ENCODE results near the gene ECI1. TPM values are rescaled to one million over a fixed set of nuclear protein-coding genes. Genes with fewer than 3 reads are reported as not detected.

The ECI1 gene
- total and polyA plus RNA-seq, 2 of the 13 experiments (the other 11 are each of a cell fraction or from before 2014, with no cell fraction given), result 82.0 to 102 TPM

DNA sequence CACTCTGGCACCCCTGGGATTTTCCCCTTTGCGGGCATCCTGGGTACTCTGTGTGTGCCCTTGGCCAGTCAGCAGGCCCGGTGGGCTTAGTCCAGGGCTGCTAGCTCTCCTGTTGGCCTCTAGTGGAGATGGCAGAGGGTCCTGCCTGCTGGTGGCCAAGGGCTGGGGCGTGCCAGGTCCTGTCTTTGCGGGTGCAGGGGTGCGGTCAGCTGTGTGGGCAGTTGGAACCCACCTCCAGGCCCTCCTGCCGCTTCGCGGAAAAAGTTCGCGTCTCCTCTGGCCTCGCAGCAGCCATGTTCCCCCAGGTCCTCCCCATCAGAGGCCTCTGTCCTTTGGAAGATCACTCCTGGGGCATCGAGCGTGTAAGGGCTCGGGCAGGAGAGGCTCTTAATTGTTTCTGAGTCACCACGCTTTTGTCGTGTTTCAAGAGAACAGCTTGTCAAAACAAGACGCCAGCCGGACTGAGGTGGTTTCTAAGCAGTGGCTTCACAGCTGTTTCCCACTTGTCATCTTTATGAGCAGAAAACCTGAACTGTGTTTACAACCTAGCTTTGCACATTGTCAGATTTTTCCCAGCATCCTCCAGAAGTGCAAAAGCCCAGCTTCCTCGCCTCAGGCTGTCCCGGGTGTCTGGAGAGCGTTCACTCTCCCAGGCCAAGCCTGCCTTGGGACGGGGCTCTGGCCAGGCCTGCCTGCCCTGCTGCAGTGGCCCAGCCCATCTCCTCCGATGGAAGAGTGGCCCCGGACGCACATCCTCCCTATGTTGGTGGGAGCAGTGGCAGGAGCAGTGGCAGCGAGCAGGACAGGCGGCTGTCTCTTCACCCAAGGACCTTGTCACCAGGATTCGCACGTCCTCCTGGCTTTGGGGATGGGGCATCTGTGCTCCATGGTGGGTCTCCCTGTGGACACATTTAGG is 20.1 kb downstream of the ECI1 start:
- intact Hi-C loops (cut with micrococcal nuclease; ENCODE audit: unreplicated experiment) (no loop called here), in situ Hi-C loops (cut with HindIII; ENCODE audit: extremely low pct_ligation_motif_present, low pct_unique_long_range_greater_than_20kb) (no loop called here)
- 96% methylated on average over 18 of the region's 29 CpGs for whole genome bisulfite sequencing (ENCODE audit: low lambda C conversion rate)
- Histone ChIP-seq H3K4me3 (replicated peaks in 1 of 3; ENCODE audit: insufficient read depth in 1 of 3, low read depth in 2 of 3, low read length in 3 of 3) (no peak overlapping the region), H3K27ac (ENCODE audit: extremely low read length, insufficient read depth, low read length) (no peak overlapping the region), H2AFZ (ENCODE audit: low read length) (no peak overlapping the region), H3K27me3 (ENCODE audit: control insufficient read depth in 1 of 2, insufficient read depth in 2 of 2, low read length in 2 of 2) (no peaks in the 10 kb centered on the region), H4K20me1 (ENCODE audit: insufficient read depth, low read length) (peaks cover 7% of the 10 kb centered on the region), H3K9ac (ENCODE audit: insufficient read depth, low read depth, low read length) (no peak overlapping the region), H3K4me1 (ENCODE audit: insufficient read depth, low read length) (peaks cover 11% of the 10 kb centered on the region), H3K79me2 (ENCODE audit: insufficient read depth, low read length) (no peaks in the 10 kb centered on the region), H3K9me3 (ENCODE audit: low read length) (no peaks in the 10 kb centered on the region), H3K36me3 (replicated peaks in 1 of 2; ENCODE audit: control insufficient read depth in 1 of 2, insufficient read depth in 2 of 2, low read length in 2 of 2) (peaks cover 23 to 43% of the 10 kb centered on the region in 2 experiments; a peak in 4 of 5 replicates), H3K4me2 (ENCODE audit: low read depth, low read length) (no peak overlapping the region)
- ChIA-PET CTCF (ENCODE audit: low intra/inter-chr PET ratio, low total read pairs) (no interaction called here), POLR2A (interaction anchor here (1.3 kb wide), 1 partner anchor 20 kb away, joined by 5 read pairs; the partner anchor contains the start of gene ECI1)
- TF ChIP-seq ZNF382 (CRISPR knock-in tag; IDR thresholded peaks at IDR 0.05; ENCODE audit: borderline replicate concordance) (no peak), JUN (CRISPR knock-in tag; IDR thresholded peaks at IDR 0.05) (no peak), SP2 (CRISPR knock-in tag; IDR thresholded peaks at IDR 0.05) (no peak), TRIM22 (IDR thresholded peaks at IDR 0.05) (no peak), HNRNPL (IDR thresholded peaks at IDR 0.05; ENCODE audit: low read depth, low read length) (0 out of 2 replicates have a peak, but pooled peaks have one; percentile 27)
- FAIRE-seq (no peak), ATAC-seq (no peak), DNase-seq (ENCODE audit: low spot score) (no peak)
- no TSS peak for BruUV-seq (replicated peaks)

DNA sequence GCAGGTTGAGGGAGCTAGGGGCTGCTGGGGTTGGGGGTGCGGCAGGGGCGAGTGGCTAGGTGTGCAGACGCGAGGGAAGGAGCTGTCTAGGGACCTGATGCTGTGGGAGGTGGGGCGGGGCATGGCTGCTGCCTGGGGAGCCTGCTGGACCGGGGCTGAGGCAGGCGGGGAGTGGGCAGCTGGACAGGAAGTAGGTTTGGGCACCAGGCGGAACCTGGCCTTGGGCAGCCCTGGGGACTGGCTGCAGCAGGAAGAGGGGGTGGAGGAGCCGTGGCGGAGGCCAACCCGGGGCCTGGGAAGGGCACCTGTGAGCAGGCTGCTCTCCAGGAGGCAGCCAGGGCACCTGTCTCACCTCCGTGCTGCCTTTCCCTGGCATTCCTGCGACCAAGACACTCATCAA is 21.0 kb downstream of the ECI1 start:
- Histone ChIP-seq H3K4me2 (ENCODE audit: low read depth, low read length) (no peak overlapping the region), H3K4me3 (replicated peaks in 1 of 3; ENCODE audit: insufficient read depth in 1 of 3, low read depth in 2 of 3, low read length in 3 of 3) (no peak overlapping the region), H3K4me1 (ENCODE audit: insufficient read depth, low read length) (peaks cover 17% of the 10 kb centered on the region), H3K27me3 (ENCODE audit: control insufficient read depth in 1 of 2, insufficient read depth in 2 of 2, low read length in 2 of 2) (no peaks in the 10 kb centered on the region), H4K20me1 (ENCODE audit: insufficient read depth, low read length) (peaks cover 11% of the 10 kb centered on the region), H3K36me3 (replicated peaks in 1 of 2; ENCODE audit: control insufficient read depth in 1 of 2, insufficient read depth in 2 of 2, low read length in 2 of 2) (peaks cover 23 to 43% of the 10 kb centered on the region in 2 experiments; a peak in 4 of 5 replicates), H3K79me2 (ENCODE audit: insufficient read depth, low read length) (peaks cover 3% of the 10 kb centered on the region), H3K27ac (ENCODE audit: extremely low read length, insufficient read depth, low read length) (no peak overlapping the region), H3K9ac (ENCODE audit: insufficient read depth, low read depth, low read length) (no peak overlapping the region), H2AFZ (ENCODE audit: low read length) (no peak overlapping the region), H3K9me3 (ENCODE audit: low read length) (no peaks in the 10 kb centered on the region)
- intact Hi-C loops (cut with micrococcal nuclease; ENCODE audit: unreplicated experiment), result no loop called here
- ChIA-PET CTCF (ENCODE audit: low intra/inter-chr PET ratio, low total read pairs) (no interaction called here), POLR2A (interaction anchor here (1.3 kb wide), 1 partner anchor 21 kb away, joined by 5 read pairs; the partner anchor contains the start of gene ECI1)
- TF ChIP-seq MNT (IDR thresholded peaks at IDR 0.05), result no peak
- TF ChIP-seq AGO2 (optimal IDR thresholded peaks at IDR 0.05; ENCODE audit: low read depth, low read length), result peak; percentile 28
- in situ Hi-C loops (cut with HindIII; ENCODE audit: extremely low pct_ligation_motif_present, low pct_unique_long_range_greater_than_20kb), result no loop called here
- DNase-seq (ENCODE audit: low spot score) (no peak), FAIRE-seq (no peak), ATAC-seq (no peak)
- BruUV-seq (replicated peaks), result no TSS peak
- WGBS (ENCODE audit: low lambda C conversion rate), result 100% methylated on average over 5 of the region's 13 CpGs

Measured in HepG2 (cell line).